H1 (cell line): ENCODE data around the gene DNAJB7. TPM values are rescaled to one million over a fixed set of nuclear protein-coding genes. Genes with fewer than 3 reads are reported as not detected.

ENCODE experiments used
- CBX8 ChIP-seq: fragments of 300-800, 300-1000 bp; sonication (generic); IDR thresholded peaks from 2 replicates; pipeline ENCODE4 v1.7.1; 2016; ENCODE audit warnings: low read depth, low read length, borderline replicate concordance
- CHD2 ChIP-seq: IDR thresholded peaks from 2 replicates; pipeline ENCODE4 v1.6.1; 2012; ENCODE audit warnings: low read length, improper control_type of control experiment
- CREB1 ChIP-seq: IDR thresholded peaks from 2 replicates; pipeline ENCODE4 v1.6.1; 2012; ENCODE audit warnings: inconsistent platforms
- EP300 ChIP-seq, 2 experiments: IDR thresholded peaks; 1 replicate in 1 of 2; 2 replicates in 1 of 2; pipeline ENCODE4 v1.6.1; 2011 to 2012; ENCODE audit warnings: low read depth in 2 of 2, low read length in 2 of 2, mild to moderate bottlenecking in 2 of 2, borderline replicate concordance in 1 of 2, inconsistent platforms in 1 of 2, moderate library complexity in 1 of 2
- GABPA ChIP-seq: IDR thresholded peaks from 2 replicates; pipeline ENCODE4 v1.6.1; 2011; ENCODE audit warnings: mild to moderate bottlenecking, low read length, moderate library complexity, borderline replicate concordance; ENCODE audit not compliant: insufficient read depth
- GTF2F1 ChIP-seq: IDR thresholded peaks from 2 replicates; pipeline ENCODE4 v1.6.1; 2012; ENCODE audit warnings: low read depth, low read length, improper control_type of control experiment, borderline replicate concordance
- JUND ChIP-seq: IDR thresholded peaks from 2 replicates; pipeline ENCODE4 v1.6.1; 2011; ENCODE audit warnings: mild to moderate bottlenecking, improper control_type of control experiment, low read length
- MAFK ChIP-seq: IDR thresholded peaks from 2 replicates; pipeline ENCODE4 v1.6.1; 2012; ENCODE audit warnings: low read depth, mild to moderate bottlenecking, improper control_type of control experiment, low read length
- NRF1 ChIP-seq: IDR thresholded peaks from 2 replicates; pipeline ENCODE4 v1.6.1; 2011; ENCODE audit warnings: mild to moderate bottlenecking, low read depth, low read length, improper control_type of control experiment
- POLR2AphosphoS5 ChIP-seq: IDR thresholded peaks from 2 replicates; pipeline ENCODE4 v1.6.1; 2011; ENCODE audit warnings: low read depth, low read length
- RAD21 ChIP-seq, 2 experiments: IDR thresholded peaks in 1 of 2; conservative IDR thresholded peaks in 1 of 2; 2 replicates each; pipeline ENCODE4 v1.6.1; 2011; ENCODE audit warnings: low read depth in 2 of 2, low read length in 2 of 2, improper control_type of control experiment in 1 of 2, inconsistent platforms in 1 of 2, mild to moderate bottlenecking in 1 of 2, moderate library complexity in 1 of 2
- RBBP5 ChIP-seq: IDR thresholded peaks from 2 replicates; pipeline ENCODE4 v1.7.1; 2012; ENCODE audit warnings: low read depth, mild to moderate bottlenecking, inconsistent platforms, low read length, moderate library complexity, borderline replicate concordance
- RFX5 ChIP-seq: IDR thresholded peaks from 2 replicates; pipeline ENCODE4 v1.6.1; 2011; ENCODE audit warnings: low read depth, low read length, improper control_type of control experiment, borderline replicate concordance
- RNF2 ChIP-seq: fragments of 200-900, 300-1000 bp; sonication (generic); IDR thresholded peaks from 2 replicates; pipeline ENCODE4 v1.7.1; 2016; ENCODE audit warnings: borderline replicate concordance, low read depth, mild to moderate bottlenecking, antibody characterized with exemption, low read length; ENCODE audit not compliant: poor library complexity, severe bottlenecking; ENCODE audit errors: missing control alignments
- SIX5 ChIP-seq: IDR thresholded peaks from 2 replicates; pipeline ENCODE4 v1.6.1; 2011; ENCODE audit warnings: mild to moderate bottlenecking, low read depth, low read length
- SP4 ChIP-seq: IDR thresholded peaks from 2 replicates; pipeline ENCODE4 v1.6.1; 2012; ENCODE audit warnings: low read length, inconsistent platforms
- SRF ChIP-seq: IDR thresholded peaks from 2 replicates; pipeline ENCODE4 v1.6.1; 2011; ENCODE audit warnings: mild to moderate bottlenecking, low read depth, low read length, moderate library complexity
- TAF7 ChIP-seq: optimal IDR thresholded peaks from 2 replicates; pipeline ENCODE3; 2011; ENCODE audit warnings: low read depth, mild to moderate bottlenecking, inconsistent platforms, low read length, moderate library complexity, borderline replicate concordance
- polyA plus RNA-seq, 7 experiments: library from polyadenylated mRNA; depleted of rRNA in 3 of 7; stranded (reverse) in 5 of 7; unstranded in 2 of 7; fragments of >200 nt in 5 of 7; fragments of 200-250 nt in 2 of 7; gene quantifications; 1 replicate in 5 of 7; 2 replicates in 1 of 7; 4 replicates in 1 of 7; pipeline versions ENCODE4 v1.2.1 to v1.2.3, GENCODE V29; 2011 to 2013; ENCODE audit warnings: missing spikeins in 2 of 7, mixed read lengths in 2 of 7
- total RNA-seq: library from RNA; stranded (reverse); fragmentation: NEBNext Ultra II Directional; extraction: Animal tissue kit (Norgen Biotek cat#: 25700); gene quantifications from 2 replicates; pipeline ENCODE4 v1.2.1, GENCODE V29; 2021
- TF ChIP-seq, protein P1 (sequence below): IDR thresholded peaks from 2 replicates; pipeline ENCODE4 v1.6.1; 2011; ENCODE audit warnings: low read length, improper control_type of control experiment
- TF ChIP-seq, protein P2 (sequence below): IDR thresholded peaks from 2 replicates; pipeline ENCODE4 v1.6.1; 2012; ENCODE audit warnings: low read length, inconsistent platforms

DNAJB7 gene
- total and polyA plus RNA-seq, 2 of the 8 experiments (the other 6 are each of a cell fraction or from before 2014, with no cell fraction given) = not detected

DNA sequence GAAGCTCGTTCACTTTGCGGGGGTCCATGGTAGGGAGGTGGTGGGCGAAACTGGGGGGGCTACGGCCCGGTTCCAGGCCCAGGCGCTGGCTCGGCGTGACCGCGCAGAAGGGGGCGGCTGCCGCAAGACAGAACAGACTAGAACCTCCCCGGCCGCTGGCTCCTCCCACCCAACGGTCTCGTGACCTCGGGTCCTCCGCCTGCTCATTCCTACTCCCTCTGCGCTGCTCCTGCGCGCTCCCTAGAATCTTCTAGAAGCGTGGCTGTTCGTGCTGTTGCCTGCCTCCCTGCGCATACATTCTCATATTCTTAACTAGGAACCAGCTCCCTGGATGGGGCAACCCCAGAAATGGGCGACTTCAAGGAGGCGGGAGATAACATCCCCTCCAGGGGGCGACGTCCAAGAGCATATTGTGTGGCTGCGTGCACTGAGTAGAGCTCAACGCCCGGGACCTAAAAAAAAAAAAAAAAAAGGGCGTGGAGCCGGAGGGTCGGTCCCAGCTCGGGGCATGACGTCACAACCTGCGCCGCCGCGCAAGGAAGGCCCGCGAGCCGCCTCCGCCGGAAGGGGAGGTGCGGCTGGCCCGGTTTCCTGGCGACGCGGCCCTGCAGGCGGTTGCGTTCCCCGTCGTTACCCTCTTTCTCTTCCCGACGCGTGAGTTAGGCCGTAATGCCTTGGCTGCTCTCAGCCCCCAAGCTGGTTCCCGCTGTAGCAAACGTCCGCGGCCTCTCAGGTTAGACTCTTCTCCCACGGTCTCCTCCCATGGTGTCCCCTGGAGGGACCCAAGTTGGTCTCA lies 5.2 kb downstream of the DNAJB7 start, which contains the start of the genes ST13 and XPNPEP3 (continued):
- TF ChIP-seq NRF1 (no peak; the same call in 1 of the 2 replicates), SIX5 (no peak), CBX8 (no peak), EP300 (IDR thresholded peaks at IDR 0.05; ENCODE audit: borderline replicate concordance in 1 of 2, low read depth in 2 of 2, low read length in 2 of 2) (peak; percentile 22 to 47; a peak in 2 of 3 replicates), SP4 (peak; percentile 98), SRF (peak; percentile 62), POLR2AphosphoS5 (peak; percentile 89), GABPA (peak; percentile 60; the same call in 1 of the 2 replicates), RFX5 (no peak), RAD21 (IDR thresholded peaks at IDR 0.05 in 1 of 2, conservative IDR thresholded peaks at IDR 0.05 in 1 of 2; ENCODE audit: low read depth in 2 of 2, low read length in 2 of 2) (no peak), CREB1 (peak; percentile 97), TAF7 (peak; percentile 20), GTF2F1 (0 out of 2 replicates have a peak, but pooled peaks have one; percentile 18), JUND (peak; percentile 71; the same call in 1 of the 2 replicates), RBBP5 (0 out of 2 replicates have a peak, but pooled peaks have one; percentile 32), CHD2 (no peak), MAFK (no peak), RNF2 (no peak)
- TF ChIP-seq, protein P1, sequence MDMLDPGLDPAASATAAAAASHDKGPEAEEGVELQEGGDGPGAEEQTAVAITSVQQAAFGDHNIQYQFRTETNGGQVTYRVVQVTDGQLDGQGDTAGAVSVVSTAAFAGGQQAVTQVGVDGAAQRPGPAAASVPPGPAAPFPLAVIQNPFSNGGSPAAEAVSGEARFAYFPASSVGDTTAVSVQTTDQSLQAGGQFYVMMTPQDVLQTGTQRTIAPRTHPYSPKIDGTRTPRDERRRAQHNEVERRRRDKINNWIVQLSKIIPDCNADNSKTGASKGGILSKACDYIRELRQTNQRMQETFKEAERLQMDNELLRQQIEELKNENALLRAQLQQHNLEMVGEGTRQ = peak; percentile 77
- TF ChIP-seq, protein P2, sequence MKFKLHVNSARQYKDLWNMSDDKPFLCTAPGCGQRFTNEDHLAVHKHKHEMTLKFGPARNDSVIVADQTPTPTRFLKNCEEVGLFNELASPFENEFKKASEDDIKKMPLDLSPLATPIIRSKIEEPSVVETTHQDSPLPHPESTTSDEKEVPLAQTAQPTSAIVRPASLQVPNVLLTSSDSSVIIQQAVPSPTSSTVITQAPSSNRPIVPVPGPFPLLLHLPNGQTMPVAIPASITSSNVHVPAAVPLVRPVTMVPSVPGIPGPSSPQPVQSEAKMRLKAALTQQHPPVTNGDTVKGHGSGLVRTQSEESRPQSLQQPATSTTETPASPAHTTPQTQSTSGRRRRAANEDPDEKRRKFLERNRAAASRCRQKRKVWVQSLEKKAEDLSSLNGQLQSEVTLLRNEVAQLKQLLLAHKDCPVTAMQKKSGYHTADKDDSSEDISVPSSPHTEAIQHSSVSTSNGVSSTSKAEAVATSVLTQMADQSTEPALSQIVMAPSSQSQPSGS = peak; percentile 84
